HEK293T (cell line): ENCODE measurements around the gene CDC42SE2.

ENCODE experiments used
- ARNT ChIP-seq: fragments of 450-650 bp; IDR thresholded peaks from 2 replicates; pipeline ENCODE4 v1.6.1; 2017; ENCODE audit warnings: mild to moderate bottlenecking
- BHLHE40 ChIP-seq: fragments of 450-650 bp; IDR thresholded peaks from 2 replicates; pipeline ENCODE4 v1.6.1; 2016; ENCODE audit warnings: mild to moderate bottlenecking, moderate library complexity, borderline replicate concordance
- FOXK2 ChIP-seq: fragments of 450-650 bp; IDR thresholded peaks from 2 replicates; pipeline ENCODE4 v1.6.1; 2016; ENCODE audit warnings: mild to moderate bottlenecking
- FOXM1 ChIP-seq: fragments of 450-650 bp; IDR thresholded peaks from 2 replicates; pipeline ENCODE4 v1.6.1; 2017; ENCODE audit warnings: mild to moderate bottlenecking, borderline replicate concordance
- L3MBTL2 ChIP-seq: fragments of 450-650 bp; conservative IDR thresholded peaks from 2 replicates; pipeline ENCODE4 v1.6.1; 2016; ENCODE audit warnings: mild to moderate bottlenecking
- SUZ12 ChIP-seq: fragments of 450-650 bp; IDR thresholded peaks from 2 replicates; pipeline ENCODE4 v1.6.1; 2016; ENCODE audit warnings: mild to moderate bottlenecking
- TARDBP ChIP-seq: fragments of 450-650 bp; IDR thresholded peaks from 2 replicates; pipeline ENCODE4 v1.6.1; 2016
- ZNF384 ChIP-seq: fragments of 450-650 bp; IDR thresholded peaks from 2 replicates; pipeline ENCODE4 v1.6.1; 2016
- TF ChIP-seq, protein P1 (sequence below): fragments of 450-650 bp; IDR thresholded peaks from 2 replicates; pipeline ENCODE4 v1.6.1; 2016

- TF ChIP-seq BHLHE40 (no peak), TARDBP (no peak), ZNF384 (no peak), ARNT (no peak), FOXK2 (no peak), L3MBTL2 (no peak), FOXM1 (no peak), SUZ12 (no peak)
- TF ChIP-seq, protein P1, sequence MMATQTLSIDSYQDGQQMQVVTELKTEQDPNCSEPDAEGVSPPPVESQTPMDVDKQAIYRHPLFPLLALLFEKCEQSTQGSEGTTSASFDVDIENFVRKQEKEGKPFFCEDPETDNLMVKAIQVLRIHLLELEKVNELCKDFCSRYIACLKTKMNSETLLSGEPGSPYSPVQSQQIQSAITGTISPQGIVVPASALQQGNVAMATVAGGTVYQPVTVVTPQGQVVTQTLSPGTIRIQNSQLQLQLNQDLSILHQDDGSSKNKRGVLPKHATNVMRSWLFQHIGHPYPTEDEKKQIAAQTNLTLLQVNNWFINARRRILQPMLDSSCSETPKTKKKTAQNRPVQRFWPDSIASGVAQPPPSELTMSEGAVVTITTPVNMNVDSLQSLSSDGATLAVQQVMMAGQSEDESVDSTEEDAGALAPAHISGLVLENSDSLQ: no peak
These were observed 41.1 kb upstream of the CDC42SE2 start for GRCh38 chr5:131222731-131223130.
